PC-3 (cell line): ENCODE measurements around the gene HACD4.

Source experiments
- EZH2 ChIP-seq: fragments of 300-600 bp; sonication (generic); IDR thresholded peaks from one replicate; pipeline ENCODE4 v1.6.1; 2017; ENCODE audit warnings: antibody characterized with exemption, mild to moderate bottlenecking, low read length; ENCODE audit not compliant: unreplicated experiment
- TF ChIP-seq, protein P1 (sequence below): fragments of 300-600 bp; sonication (generic); conservative IDR thresholded peaks from 2 replicates; pipeline ENCODE4 v1.5.1; 2017; ENCODE audit warnings: antibody characterized with exemption, low read depth, mild to moderate bottlenecking, low read length

- TF ChIP-seq, protein P1, sequence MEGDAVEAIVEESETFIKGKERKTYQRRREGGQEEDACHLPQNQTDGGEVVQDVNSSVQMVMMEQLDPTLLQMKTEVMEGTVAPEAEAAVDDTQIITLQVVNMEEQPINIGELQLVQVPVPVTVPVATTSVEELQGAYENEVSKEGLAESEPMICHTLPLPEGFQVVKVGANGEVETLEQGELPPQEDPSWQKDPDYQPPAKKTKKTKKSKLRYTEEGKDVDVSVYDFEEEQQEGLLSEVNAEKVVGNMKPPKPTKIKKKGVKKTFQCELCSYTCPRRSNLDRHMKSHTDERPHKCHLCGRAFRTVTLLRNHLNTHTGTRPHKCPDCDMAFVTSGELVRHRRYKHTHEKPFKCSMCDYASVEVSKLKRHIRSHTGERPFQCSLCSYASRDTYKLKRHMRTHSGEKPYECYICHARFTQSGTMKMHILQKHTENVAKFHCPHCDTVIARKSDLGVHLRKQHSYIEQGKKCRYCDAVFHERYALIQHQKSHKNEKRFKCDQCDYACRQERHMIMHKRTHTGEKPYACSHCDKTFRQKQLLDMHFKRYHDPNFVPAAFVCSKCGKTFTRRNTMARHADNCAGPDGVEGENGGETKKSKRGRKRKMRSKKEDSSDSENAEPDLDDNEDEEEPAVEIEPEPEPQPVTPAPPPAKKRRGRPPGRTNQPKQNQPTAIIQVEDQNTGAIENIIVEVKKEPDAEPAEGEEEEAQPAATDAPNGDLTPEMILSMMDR, result no peak
- no peak for TF ChIP-seq EZH2
These were observed 1.8 kb downstream of the HACD4 start for GRCh38 chr9:21029661-21030060.
